ENCODE data around the gene HSD17B14.

HSD17B14 gene

GRCh38 chr19:48815870-48816501, 20.3 kb downstream of the HSD17B14 start:
- CTCF ChIA-PET, result interaction anchor here (1.0 to 8.4 kb wide), 7 partner anchors 9 to 156 kb away, joined by 3 to 54 read pairs (median 6); partner anchors contain the start of gene HSD17B14

GRCh38 chr19:48814895-48815294, 21.4 kb downstream of the HSD17B14 start:
- DNase-seq (ENCODE audit: extremely low spot score), result no peak
- no peak for TF ChIP-seq CTCF (IDR thresholded peaks at IDR 0.05; ENCODE audit: control extremely low read depth, extremely low read depth, low read depth, missing control alignments)
- CTCF ChIA-PET, result interaction anchor here (0.8 to 8.4 kb wide), 4 partner anchors 19 to 140 kb away, joined by 3 to 54 read pairs (median 14); no protein-coding TSS in a partner anchor
- POLR2A ChIA-PET, result no interaction called here

More at GRCh38 chr19:48815870-48816501, 20.3 kb downstream of the HSD17B14 start:
- POLR2A ChIA-PET, result no interaction called here
- DNase-seq (ENCODE audit: extremely low spot score), result peak; percentile 48
- no peak for TF ChIP-seq CTCF (IDR thresholded peaks at IDR 0.05; ENCODE audit: control extremely low read depth, extremely low read depth, low read depth, missing control alignments)

- DNase-seq (ENCODE audit: extremely low spot score), result peak; percentile 25
- CTCF ChIA-PET, result interaction anchor here (1.0 to 8.4 kb wide), 7 partner anchors 18 to 284 kb away, joined by 3 to 54 read pairs (median 6); partner anchors contain the start of gene HSD17B14
- TF ChIP-seq CTCF (IDR thresholded peaks at IDR 0.05; ENCODE audit: control extremely low read depth, extremely low read depth, low read depth, missing control alignments), result no peak
- POLR2A ChIA-PET, result interaction anchor here (0.9 kb wide), 1 partner anchor 60 kb away, joined by 3 read pairs; no protein-coding TSS in a partner anchor
These were observed 23.0 kb downstream of the HSD17B14 start for GRCh38 chr19:48813123-48813913.

- TF ChIP-seq CTCF (IDR thresholded peaks at IDR 0.05; ENCODE audit: control extremely low read depth, extremely low read depth, low read depth, missing control alignments), result no peak
- peak; percentile 95 for DNase-seq (ENCODE audit: extremely low spot score)
- CTCF ChIA-PET, result interaction anchor here (1.0 to 8.4 kb wide), 11 partner anchors 17 to 285 kb away, joined by 3 to 54 read pairs (median 5); partner anchors contain the start of genes CA11 and HSD17B14
- POLR2A ChIA-PET, result interaction anchor here (0.5 to 1.1 kb wide), 6 partner anchors 15 to 181 kb away, joined by 3 to 7 read pairs (median 3); partner anchors contain the start of genes PPP1R15A and RUVBL2
These were observed 24.0 kb downstream of the HSD17B14 start for GRCh38 chr19:48812094-48812929.

GRCh38 chr19:48810151-48810550, 26.1 kb downstream of the HSD17B14 start:
- CTCF ChIA-PET, result interaction anchor here (1.4 to 8.4 kb wide), 7 partner anchors 14 to 288 kb away, joined by 3 to 54 read pairs (median 6); no protein-coding TSS in a partner anchor
- TF ChIP-seq CTCF (IDR thresholded peaks at IDR 0.05; ENCODE audit: control extremely low read depth, extremely low read depth, low read depth, missing control alignments), result no peak
- POLR2A ChIA-PET, result interaction anchor here (0.7 to 1.2 kb wide), 2 partner anchors 44 to 63 kb away, joined by 3 to 4 read pairs; no protein-coding TSS in a partner anchor
- DNase-seq (ENCODE audit: extremely low spot score), result peak; percentile 22
